ENCODE results near the gene ZXDC. TPM values are rescaled to one million over a fixed set of nuclear protein-coding genes. Genes with fewer than 3 reads are reported as not detected.

ZXDC gene
- total and polyA plus RNA-seq, 2 experiments from 2014 or later: 6.1 to 19.2 TPM

GRCh38 chr3:126439968-126440708, 35.6 kb downstream of the ZXDC start:
- H3K4me2 ChIP-seq (ENCODE audit: unreplicated experiment): no peak overlapping the region
- no peak for TF ChIP-seq EZH2phosphoT487 (IDR thresholded peaks at IDR 0.05; ENCODE audit: insufficient read depth, low read depth)
- no peak for TF ChIP-seq EZH2 (IDR thresholded peaks at IDR 0.05; ENCODE audit: insufficient read depth, poor library complexity, severe bottlenecking)
- H3K9ac ChIP-seq: no peak overlapping the region
- no peak for DNase-seq
- no peaks in the 10 kb centered on the region for H3K9me3 ChIP-seq (ENCODE audit: low read depth)
- H3K27ac ChIP-seq: no peak overlapping the region
- no peaks in the 10 kb centered on the region for H3K36me3 ChIP-seq (ENCODE audit: low read depth)
- in situ Hi-C loops (cut with MboI): no loop called here
- no peaks in the 10 kb centered on the region for H3K27me3 ChIP-seq (replicated peaks; ENCODE audit: insufficient read depth)
- no peaks in the 10 kb centered on the region for H4K20me1 ChIP-seq (ENCODE audit: insufficient read depth)
- H3K79me2 ChIP-seq (ENCODE audit: insufficient read depth): no peaks in the 10 kb centered on the region
- WGBS, 2 experiments (ENCODE audit: low coverage in 1 of 2, low lambda C conversion rate in 2 of 2, missing lambda C conversion rate in 2 of 2): 85 to 86% methylated on average over 12 of the region's 12 CpGs
- no peak overlapping the region for H3K4me3 ChIP-seq
- no peaks in the 10 kb centered on the region for H3F3A ChIP-seq (ENCODE audit: insufficient read depth)
- no peak overlapping the region for H2AFZ ChIP-seq
- H3K4me1 ChIP-seq (ENCODE audit: insufficient read depth): no peaks in the 10 kb centered on the region
- H3K9me2 ChIP-seq (ENCODE audit: insufficient read depth): no peaks in the 10 kb centered on the region

- WGBS, 2 experiments (ENCODE audit: low coverage in 1 of 2, low lambda C conversion rate in 2 of 2, missing lambda C conversion rate in 2 of 2): 88 to 93% methylated on average over 14 to 15 of the region's 15 CpGs
These were observed 36.2 kb downstream of the ZXDC start for GRCh38 chr3:126439346-126439967.

GRCh38 chr3:126438746-126439145, 36.9 kb downstream of the ZXDC start:
- Histone ChIP-seq H2AFZ (no peak overlapping the region), H3K27ac (no peak overlapping the region), H3K9ac (no peak overlapping the region), H3K4me1 (ENCODE audit: insufficient read depth) (no peaks in the 10 kb centered on the region), H3K4me2 (ENCODE audit: unreplicated experiment) (no peak overlapping the region), H3K27me3 (replicated peaks; ENCODE audit: insufficient read depth) (no peaks in the 10 kb centered on the region), H4K20me1 (ENCODE audit: insufficient read depth) (no peaks in the 10 kb centered on the region), H3F3A (ENCODE audit: insufficient read depth) (no peaks in the 10 kb centered on the region), H3K9me2 (ENCODE audit: insufficient read depth) (no peaks in the 10 kb centered on the region), H3K79me2 (ENCODE audit: insufficient read depth) (no peaks in the 10 kb centered on the region), H3K36me3 (ENCODE audit: low read depth) (no peaks in the 10 kb centered on the region), H3K9me3 (ENCODE audit: low read depth) (no peaks in the 10 kb centered on the region), H3K4me3 (no peak overlapping the region)
- TF ChIP-seq EZH2 (IDR thresholded peaks at IDR 0.05; ENCODE audit: insufficient read depth, poor library complexity, severe bottlenecking) (no peak), EZH2phosphoT487 (IDR thresholded peaks at IDR 0.05; ENCODE audit: insufficient read depth, low read depth) (no peak)
- 86 to 95% methylated on average over 10 of the region's 10 CpGs for WGBS, 2 experiments (ENCODE audit: low coverage in 1 of 2, low lambda C conversion rate in 2 of 2, missing lambda C conversion rate in 2 of 2)
- in situ Hi-C loops (cut with MboI): no loop called here
- no peak for DNase-seq

More at GRCh38 chr3:126439346-126439967, 36.2 kb downstream of the ZXDC start:
- Histone ChIP-seq H3K4me2 (ENCODE audit: unreplicated experiment) (no peak overlapping the region), H2AFZ (no peak overlapping the region), H3K27me3 (replicated peaks; ENCODE audit: insufficient read depth) (no peaks in the 10 kb centered on the region), H3K27ac (no peak overlapping the region), H3K4me1 (ENCODE audit: insufficient read depth) (no peaks in the 10 kb centered on the region), H3K9ac (no peak overlapping the region), H3K79me2 (ENCODE audit: insufficient read depth) (no peaks in the 10 kb centered on the region), H3K4me3 (no peak overlapping the region), H3K36me3 (ENCODE audit: low read depth) (no peaks in the 10 kb centered on the region), H3K9me3 (ENCODE audit: low read depth) (no peaks in the 10 kb centered on the region), H4K20me1 (ENCODE audit: insufficient read depth) (no peaks in the 10 kb centered on the region), H3F3A (ENCODE audit: insufficient read depth) (no peaks in the 10 kb centered on the region), H3K9me2 (ENCODE audit: insufficient read depth) (no peaks in the 10 kb centered on the region)
- TF ChIP-seq EZH2 (IDR thresholded peaks at IDR 0.05; ENCODE audit: insufficient read depth, poor library complexity, severe bottlenecking): no peak
- in situ Hi-C loops (cut with MboI): no loop called here
- DNase-seq: no peak

- Histone ChIP-seq H4K20me1 (ENCODE audit: insufficient read depth) (no peaks in the 10 kb centered on the region), H3F3A (ENCODE audit: insufficient read depth) (no peaks in the 10 kb centered on the region), H3K4me1 (ENCODE audit: insufficient read depth) (no peaks in the 10 kb centered on the region), H3K27ac (no peak overlapping the region), H3K27me3 (replicated peaks; ENCODE audit: insufficient read depth) (no peaks in the 10 kb centered on the region), H3K9me2 (ENCODE audit: insufficient read depth) (no peaks in the 10 kb centered on the region), H3K36me3 (ENCODE audit: low read depth) (no peaks in the 10 kb centered on the region), H2AFZ (no peak overlapping the region), H3K79me2 (ENCODE audit: insufficient read depth) (no peaks in the 10 kb centered on the region), H3K9me3 (ENCODE audit: low read depth) (no peaks in the 10 kb centered on the region), H3K9ac (no peak overlapping the region), H3K4me3 (no peak overlapping the region), H3K4me2 (ENCODE audit: unreplicated experiment) (no peak overlapping the region)
- DNase-seq: no peak
- in situ Hi-C loops (cut with MboI): no loop called here
- WGBS, 2 experiments (ENCODE audit: low coverage in 1 of 2, low lambda C conversion rate in 2 of 2, missing lambda C conversion rate in 2 of 2): 77 to 79% methylated on average over 8 of the region's 8 CpGs
- TF ChIP-seq EZH2phosphoT487 (IDR thresholded peaks at IDR 0.05; ENCODE audit: insufficient read depth, low read depth): no peak
These were observed 37.5 kb downstream of the ZXDC start for GRCh38 chr3:126438186-126438585.
